NCI-H1417 treated with DMSO at 0.1 percent for 48 hours (cell line): ENCODE results near the gene NT5DC1.
"Not testable (repeated sequence)": the region's sequence is repeated elsewhere in the genome, so short reads cannot be mapped to it uniquely, and the experiment has no call there.

Experiments
- DNase-seq: peaks from one replicate; lab custom pipeline; 2025; lab: John Stamatoyannopoulos, UW

The NT5DC1 gene

DNA sequence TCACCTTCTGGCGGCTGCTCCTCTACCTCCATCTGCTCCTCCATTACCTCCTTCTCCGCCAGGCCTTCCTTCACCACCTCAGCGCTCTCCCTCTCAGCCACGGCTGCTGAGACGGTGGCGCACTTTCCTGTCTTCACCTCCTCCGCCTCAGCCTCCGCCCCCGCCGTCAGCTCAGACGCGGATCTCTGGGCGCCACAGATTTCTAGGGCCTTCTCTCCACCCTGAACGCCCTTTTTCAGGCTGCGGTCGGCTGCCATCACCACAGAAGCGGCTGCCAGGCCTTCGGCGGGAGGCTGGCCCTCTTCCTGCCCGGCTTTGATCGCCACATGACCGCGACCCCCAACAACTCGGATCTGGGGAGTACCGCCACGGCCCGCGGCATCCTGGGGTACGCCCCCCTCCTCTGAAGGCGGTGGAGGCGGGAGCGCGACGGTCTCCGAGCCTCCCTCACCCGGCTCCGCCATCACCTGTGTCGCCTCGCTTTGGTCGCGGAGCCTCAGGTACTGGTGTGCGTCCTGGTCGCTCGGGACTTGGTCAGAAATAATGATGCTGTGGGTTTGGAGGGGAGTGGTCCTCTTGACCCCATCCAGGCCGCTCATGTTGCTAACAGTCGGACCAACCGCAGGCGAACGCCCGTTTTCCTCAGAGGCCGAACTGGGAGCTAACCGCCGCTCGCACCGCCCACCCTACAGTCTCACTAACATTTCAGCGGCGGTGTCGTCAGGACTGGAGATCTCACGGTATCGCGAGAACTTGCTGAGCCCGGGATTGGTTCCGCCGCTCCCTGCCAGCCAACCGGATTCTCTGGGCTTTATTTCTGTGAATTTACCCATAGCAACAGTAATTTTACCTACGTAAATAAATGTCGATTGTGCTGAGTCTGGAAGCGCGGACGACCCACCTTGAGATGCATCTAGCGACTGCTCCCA, 178.8 kb downstream of the NT5DC1 start, which contains the start of gene TSPYL1:
TSS of gene TSPYL1 (minus strand) at position 699 of the 929 bp plus-strand sequence. CDS start at position 599, 100 bp downstream.
- peak; percentile 75 for DNase-seq

DNA sequence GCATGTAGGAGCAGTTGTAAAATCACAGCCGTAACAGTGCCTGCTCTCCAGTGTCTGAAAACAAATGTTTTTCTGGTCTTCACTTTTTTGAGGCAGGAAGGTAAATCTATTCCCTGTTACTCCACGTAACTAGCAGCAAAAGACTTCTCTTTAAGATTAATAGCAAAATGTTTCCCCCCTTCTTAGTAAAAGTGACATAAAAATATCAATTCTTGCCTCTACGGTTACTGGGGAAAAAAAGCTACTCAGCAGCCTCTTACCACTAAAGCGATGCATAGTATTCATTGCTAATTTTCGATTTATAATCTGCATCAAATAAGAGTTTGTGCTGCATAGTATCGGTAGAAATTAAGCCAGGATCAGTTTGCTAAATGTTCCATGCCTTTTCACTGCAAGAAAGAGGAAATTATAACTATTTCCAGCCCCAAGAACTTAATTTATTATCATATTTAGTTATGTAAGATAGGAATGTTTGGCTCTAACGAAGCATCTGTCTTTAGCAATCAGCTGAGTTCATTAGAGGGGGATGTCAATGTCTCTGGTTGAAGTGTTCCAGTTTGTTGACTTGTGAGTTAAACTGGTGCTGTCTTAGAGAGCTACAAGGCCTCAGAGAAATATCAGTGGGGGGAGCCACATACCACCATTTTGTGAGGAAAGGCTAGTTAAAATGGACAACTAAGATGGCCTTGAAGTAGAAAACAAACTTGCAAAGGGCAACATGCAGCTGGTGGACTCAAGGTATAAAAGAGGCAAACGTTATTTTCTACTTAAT, 179.7 kb downstream of the NT5DC1 start:
- no peak for DNase-seq

DNA sequence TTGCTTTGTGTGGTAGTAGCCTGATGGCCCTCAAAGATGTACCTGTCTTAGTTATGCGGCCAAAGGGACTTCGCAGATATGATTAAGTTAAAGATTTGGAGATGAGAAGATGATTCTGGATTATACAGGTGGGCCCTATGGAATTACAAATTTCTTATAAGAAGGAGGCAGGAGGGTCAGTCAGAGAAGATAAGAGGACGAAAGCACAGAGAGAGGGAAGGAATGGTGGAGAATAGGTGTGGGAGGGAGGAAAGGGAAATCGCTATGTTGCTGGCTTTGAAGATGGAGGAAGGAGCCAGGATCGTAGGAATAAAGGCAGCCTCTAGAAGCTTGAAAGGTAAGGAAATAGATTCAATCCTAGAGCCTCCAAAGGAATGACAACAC, 180.3 kb downstream of the NT5DC1 start:
- no peak for DNase-seq

DNA sequence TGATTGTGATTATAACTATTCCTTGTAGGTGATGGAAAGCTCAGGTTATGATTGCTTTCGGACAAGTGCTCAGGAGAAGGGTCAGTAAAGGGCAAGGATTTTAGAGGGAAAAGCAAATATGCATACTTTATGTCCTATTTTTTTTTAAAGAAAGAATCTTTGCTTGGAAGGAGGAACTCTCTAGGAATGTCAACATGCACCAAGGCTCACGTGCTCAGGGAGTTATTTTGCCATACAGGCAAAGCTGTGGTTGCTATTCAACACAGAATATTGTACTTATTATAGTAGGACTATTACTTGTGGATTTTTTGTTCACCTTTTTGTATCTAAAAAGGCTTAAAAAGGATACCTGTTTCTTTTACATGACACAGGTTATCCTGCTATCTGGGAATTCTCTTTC, 182.0 kb downstream of the NT5DC1 start:
- no peak for DNase-seq

DNA sequence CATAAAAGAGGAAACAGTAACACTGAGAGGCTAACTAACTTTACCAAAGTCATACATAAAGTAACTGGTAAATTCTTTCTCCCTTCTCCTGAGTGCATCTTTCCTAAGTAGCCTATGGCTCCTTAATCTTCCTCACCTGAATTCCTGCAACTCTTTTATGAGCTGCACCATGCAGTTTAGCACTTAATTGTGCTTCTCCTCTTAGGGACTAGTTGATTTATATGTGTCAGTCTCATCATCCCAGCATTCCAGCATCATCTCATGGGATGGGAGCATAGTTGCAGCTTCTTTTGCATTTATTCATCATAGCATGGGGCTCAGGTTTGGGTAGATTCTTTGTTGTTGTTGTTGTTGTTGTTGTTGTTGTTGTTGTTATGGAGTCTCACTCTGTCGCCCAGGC, 182.5 kb downstream of the NT5DC1 start:
- no peak for DNase-seq

DNA sequence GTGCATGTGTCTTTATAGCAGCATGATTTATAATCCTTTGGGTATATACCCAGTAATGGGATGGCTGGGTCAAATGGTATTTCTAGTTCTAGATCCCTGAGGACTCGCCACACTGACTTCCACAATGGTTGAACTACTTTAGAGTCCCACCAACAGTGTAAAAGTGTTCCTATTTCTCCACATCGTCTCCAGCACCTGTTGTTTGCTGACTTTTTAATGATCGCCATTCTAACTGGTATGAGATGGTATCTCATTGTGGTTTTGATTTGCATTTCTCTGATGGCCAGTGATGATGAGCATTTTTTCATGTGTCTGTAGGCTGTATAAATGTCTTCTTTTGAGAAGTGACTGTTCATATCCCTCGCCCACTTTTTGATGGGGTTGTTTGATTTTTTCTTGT, 184.3 kb downstream of the NT5DC1 start:
- DNase-seq = not testable (repeated sequence)

DNA sequence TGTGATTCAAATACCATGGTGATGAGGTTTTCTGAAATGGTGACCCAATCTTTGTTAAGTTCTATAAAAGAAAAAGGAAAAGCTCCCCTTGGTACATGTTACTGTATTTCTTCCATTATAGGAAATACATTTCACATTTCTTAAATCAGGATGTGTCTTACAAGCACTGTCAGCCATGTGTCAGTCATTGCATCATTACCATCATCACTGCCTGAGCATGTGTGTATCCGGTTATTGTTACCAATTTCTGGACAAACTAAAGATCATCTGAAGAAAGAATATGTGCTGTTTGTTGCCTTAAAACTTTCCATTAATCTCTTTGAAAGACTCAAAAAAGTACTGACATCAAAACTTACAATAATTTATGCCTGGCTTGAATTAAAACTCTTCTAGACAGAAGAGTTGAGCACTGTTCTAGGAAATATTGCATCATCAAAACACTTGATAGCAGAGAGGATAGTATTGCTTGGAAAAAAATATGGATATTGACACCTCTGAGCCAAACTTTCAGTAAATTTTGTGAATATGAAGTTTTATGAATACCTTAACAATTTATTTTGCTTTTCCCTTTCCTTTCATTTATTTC, 186.2 kb downstream of the NT5DC1 start:
- no peak for DNase-seq

DNA sequence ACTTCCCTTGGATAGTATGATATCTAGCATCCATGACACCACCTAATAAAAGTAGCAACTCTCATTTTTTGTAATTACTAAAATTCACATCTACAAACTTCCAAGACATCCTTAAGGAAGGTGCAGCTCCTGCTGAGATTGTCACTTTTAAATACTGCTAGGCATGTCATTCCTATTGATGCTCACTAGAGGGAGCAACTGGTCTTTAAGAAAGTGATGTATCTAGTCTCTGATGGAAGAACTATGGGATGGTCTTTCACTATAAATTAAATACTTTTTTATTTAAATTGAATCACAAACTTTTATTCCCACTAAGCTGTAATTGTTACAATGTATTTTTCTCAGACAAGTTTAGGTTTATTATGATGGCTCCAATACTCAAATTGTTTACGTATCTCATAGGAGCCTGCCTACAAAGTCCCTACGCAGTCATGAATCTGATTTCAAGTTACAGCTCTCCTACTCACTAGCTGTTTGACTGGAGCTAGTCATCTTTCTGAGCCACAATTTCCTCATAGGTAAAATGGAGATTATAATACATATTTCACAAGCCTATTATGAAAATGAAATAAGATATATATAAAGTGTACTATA, 187.1 kb downstream of the NT5DC1 start:
- DNase-seq = no peak

DNA sequence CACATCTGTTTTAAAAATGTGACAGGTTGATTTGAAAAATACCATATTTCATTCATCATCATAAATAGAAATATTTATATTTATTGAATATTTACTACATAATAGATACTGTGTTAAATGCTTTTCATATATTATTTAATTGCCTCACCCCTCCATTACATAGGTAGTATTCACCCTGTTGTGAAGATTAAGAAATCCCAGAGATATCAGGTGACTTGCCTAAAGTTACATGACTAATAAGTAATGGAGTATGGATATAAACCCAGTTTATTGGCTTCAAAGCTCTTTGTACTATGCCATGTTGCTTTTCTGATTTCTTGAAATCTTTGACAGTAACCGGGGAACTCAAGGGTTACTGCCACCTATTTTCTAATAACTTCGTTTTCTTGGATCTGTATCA, 189.2 kb downstream of the NT5DC1 start:
- no peak for DNase-seq

DNA sequence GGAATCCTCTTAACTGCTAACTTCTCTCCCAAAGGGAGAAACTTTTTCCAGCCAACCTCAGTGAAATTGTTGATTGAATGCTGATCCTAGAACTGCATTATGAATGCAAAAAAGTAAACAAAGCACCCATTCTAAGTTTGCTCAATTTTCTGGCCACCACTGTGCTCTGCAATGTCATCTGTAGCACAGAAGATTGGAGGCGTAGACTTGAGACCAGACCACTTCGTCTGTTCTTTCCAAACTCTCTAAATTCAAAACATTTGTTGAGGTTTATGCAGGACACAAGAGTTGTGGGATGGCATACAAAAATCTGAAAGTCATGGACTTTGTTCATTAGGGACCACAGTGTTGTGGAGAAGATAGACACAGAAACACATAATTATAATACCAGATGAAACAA, 190.1 kb downstream of the NT5DC1 start:
- no peak for DNase-seq

DNA sequence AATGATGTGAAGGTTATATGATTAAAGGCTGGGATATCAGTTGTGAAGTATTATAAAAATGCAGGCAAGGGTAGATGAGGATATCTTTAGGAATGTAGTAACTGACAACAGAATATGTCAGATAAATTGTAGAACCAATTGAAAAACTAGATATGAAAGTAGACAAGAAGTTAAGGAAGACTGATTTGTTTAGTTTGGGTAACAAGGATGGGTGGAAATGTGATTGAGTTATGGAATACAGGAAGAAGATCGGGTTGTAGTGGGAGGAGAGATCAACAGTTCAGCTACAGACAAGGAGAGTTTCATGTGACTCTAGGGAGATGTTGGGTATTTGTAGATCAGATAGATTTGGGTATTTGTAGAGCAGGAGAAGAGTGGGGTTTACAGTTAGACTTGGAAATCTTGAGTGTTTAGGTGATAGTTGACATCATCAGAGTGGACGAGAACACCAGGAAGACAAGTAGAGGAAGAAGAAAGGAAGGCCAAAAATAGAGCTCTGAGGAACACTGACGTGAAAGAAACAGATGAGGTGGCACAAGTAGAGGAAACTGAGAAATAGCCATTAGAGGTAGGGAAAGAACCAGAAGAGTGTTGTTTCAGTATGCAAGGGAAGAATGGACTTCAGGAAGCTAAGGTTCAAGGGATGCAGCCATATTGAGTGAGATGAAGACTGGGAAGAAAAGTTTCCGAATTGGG, 191.2 kb downstream of the NT5DC1 start:
- DNase-seq = no peak

DNA sequence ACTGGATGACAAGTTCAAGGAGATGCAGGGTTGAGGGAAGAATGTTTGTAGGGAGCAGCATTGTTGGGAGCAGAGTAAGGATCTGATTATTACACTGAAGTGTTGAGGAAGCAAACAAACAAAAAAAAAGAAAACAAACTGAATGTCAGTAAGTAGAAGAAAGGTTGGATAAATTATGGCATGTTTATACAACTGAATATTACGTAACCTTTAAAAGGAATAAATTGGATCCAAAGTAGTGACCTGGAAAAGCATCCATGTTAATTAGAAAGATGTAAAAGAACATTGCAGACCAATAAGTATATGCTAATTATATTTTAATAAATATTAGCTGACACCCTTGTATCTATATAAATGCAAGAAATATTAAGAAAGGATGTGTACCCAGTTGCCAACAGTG, 191.9 kb downstream of the NT5DC1 start:
- DNase-seq = no peak

DNA sequence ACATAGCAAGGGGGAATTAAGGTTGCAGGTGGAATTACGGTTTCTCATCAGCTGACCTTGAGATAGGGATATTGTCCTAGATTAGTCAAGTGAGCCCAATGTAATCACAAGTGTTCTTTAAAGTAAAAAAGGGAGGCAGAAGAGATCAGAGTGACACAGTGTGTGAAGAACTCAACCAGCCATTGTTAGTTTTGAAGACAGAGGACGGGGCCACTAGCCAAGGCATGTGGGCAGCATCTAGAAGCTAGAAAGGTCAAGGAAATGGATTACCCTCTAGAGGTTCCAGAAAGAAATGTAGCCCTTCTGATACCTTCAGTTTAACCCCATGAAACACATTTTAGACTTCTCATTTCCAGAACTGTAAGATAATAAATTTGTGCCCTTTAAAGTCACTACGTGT, 197.6 kb downstream of the NT5DC1 start:
- no peak for DNase-seq

DNA sequence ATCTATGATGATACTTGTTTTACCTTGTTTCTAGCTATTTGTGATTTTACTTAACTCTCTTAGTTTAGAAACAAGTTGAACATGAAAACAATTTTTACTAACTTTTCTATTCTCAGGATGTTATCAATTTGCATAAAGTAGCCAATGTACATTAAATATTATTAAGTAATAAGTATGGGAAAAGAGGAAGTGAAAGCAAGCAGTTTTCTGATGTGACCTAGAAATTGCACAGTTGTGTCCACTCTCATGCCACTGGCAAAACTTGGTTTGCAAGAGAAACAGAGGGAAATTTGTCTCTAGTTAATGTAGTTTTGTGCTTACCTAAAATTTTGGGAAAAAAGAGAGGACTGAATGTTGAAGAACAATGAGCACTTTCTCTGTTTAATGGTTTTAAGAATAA, 198.3 kb downstream of the NT5DC1 start:
- DNase-seq = no peak
